GM18498 (cell line): ENCODE data around the gene TRIM24.

Experiments
- ATAC-seq: cut with Tn5 transposase; IDR thresholded peaks from one replicate; pipeline ENCODE4 v1.9.1; 2021; ENCODE audit warnings: mild to moderate bottlenecking, moderate library complexity; ENCODE audit not compliant: unreplicated experiment

Gene TRIM24

DNA sequence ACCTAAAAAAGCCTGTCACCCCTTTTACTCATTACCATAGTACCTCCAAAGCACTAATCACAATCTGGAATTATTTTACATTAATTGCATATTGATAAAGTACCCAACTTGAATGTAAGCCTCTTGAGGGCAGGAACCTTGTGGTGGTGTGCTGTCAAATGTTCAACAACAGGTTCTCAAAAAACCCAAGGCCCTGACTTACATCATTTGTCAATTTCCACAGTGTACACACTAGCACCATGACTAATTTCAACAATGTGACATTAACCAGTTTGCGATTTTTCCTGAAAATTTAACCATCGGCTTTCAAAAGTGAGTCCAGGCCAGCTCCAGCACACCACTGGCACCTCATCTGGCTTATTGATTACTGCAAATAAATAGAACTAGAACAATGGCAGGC lies 153.6 kb downstream of the TRIM24 start:
- no peak for ATAC-seq

DNA sequence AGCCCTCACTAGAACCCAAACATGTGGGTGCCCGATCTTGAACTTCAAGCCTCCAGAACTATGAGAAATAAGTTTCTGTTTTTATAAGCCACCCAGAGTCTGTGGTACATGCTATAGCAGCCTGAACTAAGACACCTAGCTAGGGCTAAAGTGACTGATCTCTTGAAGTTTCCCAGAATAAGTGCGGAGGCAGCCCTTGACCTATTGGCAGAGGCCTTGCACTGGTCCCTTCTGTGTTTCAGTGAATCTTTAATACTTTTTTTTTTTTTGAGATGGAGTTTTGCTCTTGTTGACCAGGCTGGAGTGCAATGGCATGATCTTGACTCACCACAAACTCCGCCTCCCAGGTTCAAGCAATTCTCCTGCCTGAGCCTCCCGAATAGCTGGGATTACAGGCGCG lies 156.0 kb downstream of the TRIM24 start:
- no peak for ATAC-seq

DNA sequence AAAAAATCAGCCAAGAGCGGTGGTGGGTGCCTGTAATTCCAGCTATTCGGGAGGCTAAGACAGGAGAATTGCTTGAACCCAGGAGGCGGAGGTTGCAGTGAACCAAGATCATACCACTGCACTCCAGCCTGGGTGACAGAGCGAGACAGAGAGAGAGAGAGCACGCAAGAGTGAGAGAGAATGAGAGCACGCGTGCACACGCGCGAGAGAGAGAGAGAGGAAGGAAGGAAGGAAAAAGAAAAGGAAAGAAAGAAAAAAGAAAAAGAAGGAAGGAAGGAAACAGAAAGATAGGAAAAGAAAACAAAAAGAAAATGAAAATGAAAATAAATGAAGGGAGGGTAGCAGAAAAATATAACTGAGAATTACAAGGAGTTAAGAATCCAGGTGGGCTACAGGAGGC lies 158.4 kb downstream of the TRIM24 start:
- ATAC-seq = no peak

DNA sequence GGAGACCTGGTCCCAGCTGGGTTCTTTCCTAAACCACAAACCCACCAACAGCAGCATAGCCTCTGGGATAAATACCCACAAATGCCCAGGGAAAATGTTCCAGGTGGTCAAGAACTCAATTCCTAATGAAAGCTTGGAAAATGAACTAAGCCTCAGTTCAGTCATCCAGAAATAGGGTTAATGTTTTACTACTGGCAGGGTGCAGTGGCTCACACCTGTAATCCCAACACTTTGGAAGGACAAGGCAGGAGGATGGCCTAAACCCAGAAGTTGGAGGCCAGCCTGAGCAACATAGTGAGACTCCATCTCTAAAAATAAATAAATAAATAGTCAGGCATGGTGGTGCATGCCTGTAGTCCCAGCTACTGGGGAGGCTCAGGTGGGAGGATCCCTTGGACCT lies 158.9 kb downstream of the TRIM24 start:
- ATAC-seq = no peak

DNA sequence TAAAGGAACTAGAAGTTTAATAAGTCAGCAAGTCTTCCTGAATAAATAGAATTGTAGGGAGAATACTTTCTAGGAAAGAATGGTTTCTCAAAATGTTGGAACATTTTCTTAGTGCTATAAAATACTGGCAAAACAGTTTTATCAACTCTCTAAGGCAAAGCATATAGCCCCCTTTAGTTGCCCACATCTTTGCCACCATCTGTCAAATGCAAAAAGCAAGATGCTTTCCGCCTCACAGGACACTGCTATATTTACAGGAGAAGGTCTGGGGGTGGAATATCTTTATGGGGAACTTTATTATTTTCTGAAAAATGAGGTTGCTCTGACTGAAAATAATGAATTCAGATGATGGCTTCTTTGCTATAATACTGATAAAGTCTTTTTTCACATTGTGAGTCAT lies 162.8 kb downstream of the TRIM24 start:
- no peak for ATAC-seq

DNA sequence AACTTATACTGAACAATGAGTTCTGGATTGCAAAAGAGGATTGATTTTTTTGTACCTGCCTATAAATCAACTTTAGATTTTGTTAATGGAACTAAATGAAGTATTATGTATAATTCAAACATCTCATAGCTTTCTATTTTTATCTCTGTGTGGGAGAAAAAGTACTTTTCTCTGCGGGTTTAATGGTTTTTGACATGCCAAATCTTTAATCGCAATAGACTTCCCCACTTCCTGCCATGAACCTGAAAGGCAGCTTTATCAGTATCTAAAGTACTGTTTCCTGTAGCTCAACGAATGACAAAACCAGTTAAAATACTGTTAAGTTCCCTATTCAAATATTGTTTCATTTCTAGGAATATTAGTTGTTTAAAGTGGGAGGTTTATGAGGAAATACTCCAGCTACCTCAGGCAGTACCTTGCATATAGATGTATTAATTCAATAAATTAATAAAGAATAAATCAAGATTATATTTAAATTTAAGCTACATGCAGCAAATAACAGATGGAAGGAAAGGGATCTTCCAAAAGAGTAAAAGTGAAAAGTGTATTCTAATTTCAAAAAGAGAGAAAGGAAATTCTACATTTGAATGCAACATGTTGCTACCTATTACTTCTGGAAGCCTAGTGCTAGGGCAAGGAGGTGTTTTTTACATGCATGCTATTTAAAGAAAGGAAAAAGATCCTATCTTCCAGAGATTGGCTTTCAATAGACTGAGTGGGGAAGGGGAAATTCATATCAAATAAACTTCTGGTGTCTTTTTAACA lies 165.2 kb downstream of the TRIM24 start:
- ATAC-seq = no peak

DNA sequence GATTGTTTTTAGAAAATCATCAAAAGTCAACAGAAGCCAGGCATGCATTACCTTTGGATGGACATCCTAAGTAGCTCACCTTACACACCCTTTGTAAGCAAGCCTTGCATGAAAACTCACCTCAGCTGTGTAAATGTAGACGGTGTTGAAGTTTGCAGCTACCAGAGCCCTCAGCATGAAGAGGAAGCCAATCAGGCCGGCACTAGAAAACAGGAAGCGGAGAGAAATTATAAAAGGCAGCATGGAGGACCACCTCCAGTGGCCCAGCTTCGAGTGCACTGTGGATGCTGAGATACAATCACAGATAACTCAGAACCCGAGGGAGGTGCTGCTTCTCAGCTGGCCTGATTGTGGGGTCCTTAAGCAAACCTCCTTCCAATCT lies 165.8 kb downstream of the TRIM24 start:
- no peak for ATAC-seq

DNA sequence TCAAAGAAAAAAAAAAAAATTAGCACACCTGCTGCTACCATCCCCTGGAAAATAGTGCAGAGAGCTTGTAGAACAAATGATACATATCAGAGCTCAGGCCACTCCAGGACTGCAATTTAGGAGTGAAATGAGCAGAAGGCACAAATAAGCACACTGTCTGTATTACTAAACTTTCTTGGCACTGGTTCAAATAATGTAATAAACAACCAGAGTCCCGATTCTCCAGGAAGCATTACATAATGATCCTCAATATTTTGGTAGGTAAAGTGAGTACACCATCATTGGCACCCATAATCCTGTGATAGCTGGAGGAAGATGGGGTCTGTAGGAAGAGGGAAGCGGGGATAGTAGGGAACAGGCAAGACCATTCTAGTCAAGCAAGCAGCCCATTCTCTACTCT lies 166.8 kb downstream of the TRIM24 start:
- ATAC-seq = no peak

DNA sequence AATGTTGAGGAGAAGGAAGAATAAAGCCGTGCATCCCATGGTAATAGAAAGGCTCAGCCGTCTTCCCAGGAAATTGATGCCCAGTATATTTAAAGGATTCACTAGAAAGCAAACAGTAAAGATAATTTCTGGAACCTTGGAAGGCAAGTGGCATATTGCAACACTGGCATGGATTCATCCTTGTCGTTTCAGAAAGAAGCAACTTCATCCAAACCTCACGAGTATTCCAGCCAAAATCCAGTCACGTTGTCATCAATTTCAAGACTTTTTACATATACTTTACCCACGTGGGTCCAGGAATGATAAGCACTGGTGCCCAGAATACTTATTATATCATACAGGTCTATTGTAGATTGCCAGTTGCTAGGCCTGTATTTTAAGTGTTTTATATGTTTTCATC lies 167.3 kb downstream of the TRIM24 start:
- no peak for ATAC-seq

DNA sequence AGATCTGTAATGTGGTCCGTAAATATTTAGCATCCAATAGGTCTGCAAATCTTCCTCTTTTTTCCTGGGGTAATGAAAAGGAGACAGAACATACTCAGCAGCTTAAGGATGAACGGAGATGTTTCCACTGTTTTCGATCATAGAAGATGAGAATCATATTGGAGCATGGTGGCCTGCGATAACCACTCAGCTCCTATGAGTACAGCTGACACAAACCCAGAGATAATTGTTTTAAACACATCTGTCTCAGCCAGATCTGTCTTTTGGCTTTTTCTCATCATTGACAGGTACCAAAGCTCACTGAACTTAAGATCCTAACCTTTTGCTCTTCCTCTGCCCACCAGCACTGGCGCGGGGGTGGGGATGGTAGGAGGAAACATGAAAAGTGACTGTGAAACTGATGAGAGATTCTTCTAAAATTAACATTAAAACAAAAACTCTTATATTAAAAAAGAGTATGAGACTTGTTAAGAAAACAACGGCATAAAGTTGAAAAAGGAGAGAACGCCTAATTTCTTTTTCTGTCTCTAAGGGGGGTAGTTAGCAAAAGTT lies 170.1 kb downstream of the TRIM24 start:
- ATAC-seq = no peak

DNA sequence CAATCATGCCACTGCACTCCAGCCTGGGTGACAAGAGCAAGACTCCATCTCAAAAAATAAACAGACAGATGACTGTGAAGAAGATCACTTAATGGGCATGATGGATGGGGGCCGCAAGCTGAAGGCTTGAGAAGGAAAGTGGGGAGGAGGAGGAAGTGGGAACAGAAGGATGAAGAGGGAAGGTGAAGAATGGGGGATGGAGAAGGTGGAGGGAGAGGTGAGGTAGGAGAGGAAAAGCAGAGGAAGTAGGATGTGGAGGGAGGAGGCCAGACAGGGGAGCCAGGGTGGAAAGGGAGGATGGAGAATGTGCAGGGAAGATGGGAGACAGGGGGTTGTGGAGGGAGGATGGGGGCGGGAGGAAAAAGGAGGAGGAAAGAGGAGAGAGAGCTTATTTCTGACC lies 172.3 kb downstream of the TRIM24 start:
- ATAC-seq = no peak

DNA sequence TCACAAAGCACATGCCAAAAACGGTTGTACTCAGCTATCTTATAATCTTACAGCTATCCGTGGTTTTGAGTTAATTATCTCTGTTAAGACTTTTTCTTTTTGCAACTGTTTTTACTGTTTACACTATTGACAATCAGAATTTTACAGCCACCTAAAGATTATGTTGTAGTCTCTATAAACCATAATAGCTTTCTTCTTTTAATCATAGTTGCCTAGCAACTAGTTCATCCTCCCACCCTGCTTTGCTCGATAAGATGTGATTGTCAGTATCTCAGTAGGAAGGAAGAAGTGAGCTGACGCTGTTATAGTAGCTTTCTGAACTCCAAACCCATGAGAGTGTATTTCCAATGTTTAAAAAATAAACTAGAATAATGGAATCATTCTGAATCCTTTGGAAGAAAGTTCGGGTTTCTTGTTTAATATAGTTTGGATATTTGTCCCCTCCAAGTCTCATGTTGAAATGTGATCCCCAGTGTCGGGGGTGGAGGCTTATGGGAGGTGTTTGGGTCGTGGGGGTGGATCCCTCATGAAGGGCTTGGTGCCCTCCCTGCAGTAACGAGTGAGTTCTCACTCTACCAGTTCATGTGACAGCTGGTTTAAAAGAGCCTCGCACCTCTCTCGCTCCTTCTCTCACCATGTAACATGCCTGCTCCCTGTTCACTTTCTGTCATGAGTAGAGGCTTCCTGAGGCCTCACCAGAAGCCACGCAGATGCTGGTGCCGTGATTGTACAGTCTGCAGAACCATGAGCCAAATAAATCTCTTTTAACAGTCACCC lies 173.0 kb downstream of the TRIM24 start:
- no peak for ATAC-seq
